Measurements from ENCODE around the gene KRT13. TPM values are rescaled to one million over a fixed set of nuclear protein-coding genes. Genes with fewer than 3 reads are reported as not detected.

The KRT13 gene
- total RNA-seq, 4 donors from 2014 or later, result 20.7 to 1,501 (median 80.1) TPM

GRCh38 chr17:41530062-41531048, 24.9 kb upstream of the KRT13 start:
- WGBS, 2 donors (ENCODE audit: low coverage in 1 of 2), result 70 to 80% methylated on average over 1 to 2 of the region's 8 CpGs
- H3K27ac ChIP-seq, result no peak overlapping the region

GRCh38 chr17:41529491-41529915, 24.1 kb upstream of the KRT13 start:
- H3K27ac ChIP-seq, result no peak overlapping the region
- WGBS, 2 donors (ENCODE audit: low coverage in 1 of 2), result no CpG with 5 or more reads among the region's 5 CpGs

More at GRCh38 chr17:41530062-41531048, 24.9 kb upstream of the KRT13 start:
- no peak for TF ChIP-seq POLR2A (IDR thresholded peaks at IDR 0.05)
- no peak for TF ChIP-seq EP300 (IDR thresholded peaks at IDR 0.05)
- Histone ChIP-seq H3K4me1 (peaks cover 0 to 13% (median 9%) of the 10 kb centered on the region in 3 donors), H3K4me3 (no peak overlapping the region), H3K9me3 (no peaks in the 10 kb centered on the region), H3K27me3 (peaks cover 84% of the 10 kb centered on the region), H3K36me3 (no peaks in the 10 kb centered on the region)
- no peak for ATAC-seq

GRCh38 chr17:41528959-41529353, 23.5 kb upstream of the KRT13 start:
- peaks cover 0 to 13% (median 9%) of the 10 kb centered on the region in 3 donors for H3K4me1 ChIP-seq
- no peak overlapping the region for H3K4me3 ChIP-seq
- H3K27me3 ChIP-seq, result peaks cover 76% of the 10 kb centered on the region
- H3K9me3 ChIP-seq, result no peaks in the 10 kb centered on the region
- WGBS, 2 donors (ENCODE audit: low coverage in 1 of 2), result 80 to 84% methylated on average over 2 to 4 of the region's 10 CpGs
- TF ChIP-seq POLR2A (IDR thresholded peaks at IDR 0.05) (no peak), POLR2AphosphoS5 (IDR thresholded peaks at IDR 0.05) (no peak), EP300 (IDR thresholded peaks at IDR 0.05) (no peak), CTCF (IDR thresholded peaks at IDR 0.05) (no peak)
- no peak for ATAC-seq
- H3K36me3 ChIP-seq, result no peaks in the 10 kb centered on the region
- H3K27ac ChIP-seq, result no peak overlapping the region

More at GRCh38 chr17:41529491-41529915, 24.1 kb upstream of the KRT13 start:
- H3K27me3 ChIP-seq, result peaks cover 80% of the 10 kb centered on the region
- no peak overlapping the region for H3K4me3 ChIP-seq
- TF ChIP-seq EP300 (IDR thresholded peaks at IDR 0.05), result no peak
- TF ChIP-seq POLR2A (IDR thresholded peaks at IDR 0.05), result no peak
- TF ChIP-seq POLR2AphosphoS5 (IDR thresholded peaks at IDR 0.05), result no peak
- TF ChIP-seq CTCF (IDR thresholded peaks at IDR 0.05), result no peak
- ATAC-seq, result no peak
- H3K36me3 ChIP-seq, result no peaks in the 10 kb centered on the region
- no peaks in the 10 kb centered on the region for H3K9me3 ChIP-seq
- H3K4me1 ChIP-seq, result peaks cover 0 to 13% (median 9%) of the 10 kb centered on the region in 3 donors

GRCh38 chr17:41527063-41528023, 21.9 kb upstream of the KRT13 start:
- no peak for ATAC-seq
- TF ChIP-seq CTCF (IDR thresholded peaks at IDR 0.05), result no peak
- TF ChIP-seq EP300 (IDR thresholded peaks at IDR 0.05), result no peak
- TF ChIP-seq POLR2A (IDR thresholded peaks at IDR 0.05), result no peak
- TF ChIP-seq POLR2AphosphoS5 (IDR thresholded peaks at IDR 0.05), result no peak
- H3K27ac ChIP-seq, result no peak overlapping the region
- peaks cover 67% of the 10 kb centered on the region for H3K27me3 ChIP-seq
- 13 to 28% methylated on average over 7 to 19 of the region's 62 CpGs for WGBS, 2 donors (ENCODE audit: low coverage in 1 of 2)
- H3K9me3 ChIP-seq, result no peaks in the 10 kb centered on the region
- H3K4me3 ChIP-seq, result peak overlapping the region in 1 of 2 donors; percentile 37
- H3K4me1 ChIP-seq, result peaks cover 0 to 13% (median 9%) of the 10 kb centered on the region in 3 donors
- no peaks in the 10 kb centered on the region for H3K36me3 ChIP-seq

- TF ChIP-seq CTCF (IDR thresholded peaks at IDR 0.05) (no peak), POLR2AphosphoS5 (IDR thresholded peaks at IDR 0.05) (no peak), POLR2A (IDR thresholded peaks at IDR 0.05) (no peak), EP300 (IDR thresholded peaks at IDR 0.05) (no peak)
- peaks cover 0 to 13% (median 9%) of the 10 kb centered on the region in 3 donors for H3K4me1 ChIP-seq
- H3K36me3 ChIP-seq, result no peaks in the 10 kb centered on the region
- H3K27me3 ChIP-seq, result peaks cover 52% of the 10 kb centered on the region
- H3K9me3 ChIP-seq, result no peaks in the 10 kb centered on the region
- 90% methylated on average over 2 of the region's 11 CpGs; no CpG with 5 or more reads in 1 of the 2 donors for WGBS, 2 donors (ENCODE audit: low coverage in 1 of 2)
- no peak overlapping the region for H3K4me3 ChIP-seq
- no peak overlapping the region for H3K27ac ChIP-seq
- no peak for ATAC-seq
Observed at GRCh38 chr17:41524261-41524660, 18.8 kb upstream of the KRT13 start.

Measured in gastroesophageal sphincter (tissue), 4 donors.